Coronary artery (tissue), 2 donors: ENCODE data around the gene FEV.

Experiments
- DNase-seq: peaks from one replicate; pipeline ENCODE4 v3.0.0-alpha.2; 2017; ENCODE audit warnings: low spot score
- H3K27ac ChIP-seq, 2 donors: fragments of 200-600 bp; sonication (generic); one replicate each; pipeline ENCODE4 v1.5.1; 2016 to 2019
- H3K4me3 ChIP-seq: fragments of 200-600 bp; sonication (generic); 2 replicates; pipeline ENCODE4 v1.5.1; 2016; ENCODE audit warnings: mild to moderate bottlenecking, moderate library complexity
- TF ChIP-seq, protein P1 (sequence below): fragments of 200-600 bp; sonication (generic); IDR thresholded peaks from one replicate; pipeline ENCODE4 v1.5.1; 2019; ENCODE audit warnings: antibody characterized with exemption

The FEV gene

DNA sequence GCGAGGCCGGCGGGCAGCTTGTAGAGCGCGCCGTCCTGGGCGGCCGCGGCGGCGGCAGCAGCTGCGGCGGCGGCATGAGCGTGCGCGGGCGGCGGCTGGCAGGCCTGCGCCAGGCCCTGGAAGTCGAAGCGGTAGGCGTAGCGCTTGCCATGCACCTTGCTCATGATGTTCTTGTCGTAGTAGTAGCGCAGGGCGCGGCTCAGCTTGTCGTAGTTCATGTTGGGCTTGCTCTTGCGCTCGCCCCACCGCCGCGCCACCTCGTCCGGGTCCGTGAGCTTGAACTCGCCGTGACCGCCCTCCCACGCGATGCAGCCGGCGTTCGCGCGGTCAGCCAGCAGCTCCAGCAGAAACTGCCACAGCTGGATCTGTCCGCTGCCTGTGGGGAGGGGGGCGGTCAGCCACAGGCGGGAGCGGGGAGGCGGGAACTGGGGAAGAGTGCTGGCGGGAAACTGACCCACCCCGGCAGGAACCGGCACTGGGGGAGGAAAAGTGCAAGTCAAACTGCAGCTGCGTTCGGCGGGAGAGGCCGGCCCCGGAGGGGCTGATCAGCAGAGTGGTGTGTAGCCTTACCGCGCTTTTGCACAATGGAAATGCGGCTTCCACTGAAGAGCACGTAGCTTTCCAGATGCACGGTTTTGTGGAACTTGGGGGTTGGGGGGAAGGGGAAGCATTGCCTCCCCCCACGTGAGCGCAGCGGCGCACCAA, 3.0 kb downstream of the FEV start:
- no peak for DNase-seq
- Histone ChIP-seq H3K4me3 (peak overlapping the region; percentile 67), H3K27ac (no peak overlapping the region)
- TF ChIP-seq, protein P1, sequence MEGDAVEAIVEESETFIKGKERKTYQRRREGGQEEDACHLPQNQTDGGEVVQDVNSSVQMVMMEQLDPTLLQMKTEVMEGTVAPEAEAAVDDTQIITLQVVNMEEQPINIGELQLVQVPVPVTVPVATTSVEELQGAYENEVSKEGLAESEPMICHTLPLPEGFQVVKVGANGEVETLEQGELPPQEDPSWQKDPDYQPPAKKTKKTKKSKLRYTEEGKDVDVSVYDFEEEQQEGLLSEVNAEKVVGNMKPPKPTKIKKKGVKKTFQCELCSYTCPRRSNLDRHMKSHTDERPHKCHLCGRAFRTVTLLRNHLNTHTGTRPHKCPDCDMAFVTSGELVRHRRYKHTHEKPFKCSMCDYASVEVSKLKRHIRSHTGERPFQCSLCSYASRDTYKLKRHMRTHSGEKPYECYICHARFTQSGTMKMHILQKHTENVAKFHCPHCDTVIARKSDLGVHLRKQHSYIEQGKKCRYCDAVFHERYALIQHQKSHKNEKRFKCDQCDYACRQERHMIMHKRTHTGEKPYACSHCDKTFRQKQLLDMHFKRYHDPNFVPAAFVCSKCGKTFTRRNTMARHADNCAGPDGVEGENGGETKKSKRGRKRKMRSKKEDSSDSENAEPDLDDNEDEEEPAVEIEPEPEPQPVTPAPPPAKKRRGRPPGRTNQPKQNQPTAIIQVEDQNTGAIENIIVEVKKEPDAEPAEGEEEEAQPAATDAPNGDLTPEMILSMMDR: no peak

DNA sequence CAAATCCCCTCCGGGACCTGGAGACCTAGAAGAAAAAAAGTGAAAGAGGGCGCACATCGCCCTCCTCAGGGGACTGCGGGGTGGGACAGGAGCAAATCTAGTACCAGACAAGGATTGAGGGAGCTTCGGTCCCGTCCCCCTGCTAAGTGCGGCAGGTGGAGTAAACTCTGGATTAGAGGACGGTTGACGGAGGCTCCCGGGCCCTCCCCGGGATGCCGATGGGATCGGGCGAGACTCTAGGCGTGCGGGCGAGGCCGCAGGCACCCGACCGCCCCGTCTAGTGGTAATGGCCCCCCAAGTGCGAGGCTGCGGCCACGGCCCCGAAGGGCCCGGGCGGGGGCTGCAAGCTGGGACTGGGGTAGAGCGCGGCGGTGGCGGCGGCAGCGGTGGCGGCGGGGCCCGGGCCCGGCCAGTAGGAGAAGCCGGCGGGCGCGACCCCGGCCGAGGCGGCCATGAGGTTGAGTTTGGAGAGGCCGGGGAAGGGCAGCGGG, 3.5 kb downstream of the FEV start:
- TF ChIP-seq, protein P1: no peak
- Histone ChIP-seq H3K27ac (no peak overlapping the region), H3K4me3 (peak overlapping the region; percentile 67)
- DNase-seq: no peak

DNA sequence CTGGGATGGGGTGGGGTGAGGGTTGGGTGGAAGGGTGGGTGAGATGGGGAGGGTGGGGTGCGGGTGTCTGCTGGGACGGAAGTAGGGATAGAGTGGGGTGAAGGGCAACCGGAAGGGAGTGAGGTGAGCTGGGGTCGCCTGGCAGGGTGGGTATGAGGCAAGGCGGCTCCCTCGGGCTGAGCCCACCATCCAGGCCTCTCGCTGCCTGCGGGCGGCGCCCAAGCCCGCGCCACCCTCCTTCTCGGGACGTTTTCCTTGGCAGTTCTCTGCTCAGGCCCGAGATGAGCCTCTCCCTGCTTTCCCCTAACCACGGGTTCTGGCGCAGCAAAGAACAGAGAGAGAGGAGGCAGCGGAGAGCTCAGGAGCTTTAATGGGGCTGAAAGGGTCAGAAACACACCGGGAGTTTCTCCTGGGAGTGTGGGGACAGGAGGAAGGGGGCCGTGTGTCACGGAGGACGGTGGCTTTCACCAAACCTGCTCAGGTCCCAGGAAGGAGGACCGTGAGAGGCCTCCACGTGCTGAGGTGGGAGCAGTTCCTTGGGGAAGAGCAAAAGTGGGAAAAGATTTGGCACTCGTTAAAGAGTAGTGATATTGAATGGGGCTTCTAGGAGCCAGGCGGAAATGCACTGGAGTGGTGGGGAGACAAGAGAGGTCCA, 4.1 kb downstream of the FEV start:
- no peak for DNase-seq
- H3K4me3 ChIP-seq: peak overlapping the region; percentile 67
- TF ChIP-seq, protein P1: no peak
- H3K27ac ChIP-seq: no peak overlapping the region

- Histone ChIP-seq H3K4me3 (peak overlapping the region; percentile 67), H3K27ac (no peak overlapping the region)
- TF ChIP-seq, protein P1: peak; percentile 93
- DNase-seq: no peak
Observed at GRCh38 chr2:218979846-218980734, 4.9 kb downstream of the FEV start.

GRCh38 chr2:218975060-218975777, 9.8 kb downstream of the FEV start:
- Histone ChIP-seq H3K4me3 (no peak overlapping the region), H3K27ac (no peak overlapping the region)
- no peak for DNase-seq
- TF ChIP-seq, protein P1: no peak

- Histone ChIP-seq H3K27ac (no peak overlapping the region), H3K4me3 (no peak overlapping the region)
- TF ChIP-seq, protein P1: no peak
- DNase-seq: no peak
Observed at GRCh38 chr2:218970894-218971293, 14.1 kb downstream of the FEV start.
